Loucy (cell line): ENCODE results near the gene KBTBD4.

Experiments used
- H2AFZ ChIP-seq: fragments of 200-600 bp; sonication (generic); 2 replicates; pipeline ENCODE4 v1.6.0; 2016; ENCODE audit warnings: antibody characterized with exemption, mild to moderate bottlenecking, low read length, moderate library complexity
- H3F3A ChIP-seq: fragments of 200-600 bp; 2 replicates; pipeline ENCODE4 v1.6.0; 2016; ENCODE audit warnings: antibody characterized with exemption, low read depth, mild to moderate bottlenecking
- H3K27me3 ChIP-seq: fragments of 200-600 bp; sonication (generic); 2 replicates; pipeline ENCODE4 v1.6.1; 2014; ENCODE audit warnings: low read length, mild to moderate bottlenecking; ENCODE audit not compliant: insufficient read depth, poor library complexity, severe bottlenecking
- H3K36me3 ChIP-seq: fragments of 200-600 bp; sonication (generic); 2 replicates; pipeline ENCODE4 v1.6.1; 2016; ENCODE audit warnings: low read length; ENCODE audit not compliant: insufficient read depth
- H3K4me1 ChIP-seq: fragments of 200-600 bp; sonication (generic); 2 replicates; pipeline ENCODE4 v1.5.1; 2014; ENCODE audit warnings: low read length, mild to moderate bottlenecking; ENCODE audit not compliant: insufficient read depth, poor library complexity, severe bottlenecking
- H3K4me2 ChIP-seq: fragments of 200-600 bp; sonication (generic); 2 replicates; pipeline ENCODE4 v1.6.0; 2014; ENCODE audit warnings: antibody characterized with exemption, low read length, low read depth, mild to moderate bottlenecking; ENCODE audit not compliant: poor library complexity, severe bottlenecking
- H3K4me3 ChIP-seq: fragments of 200-600 bp; sonication (generic); 2 replicates; pipeline ENCODE4 v1.5.1; 2014; ENCODE audit warnings: low read length, mild to moderate bottlenecking, mixed read lengths; ENCODE audit not compliant: poor library complexity, severe bottlenecking
- H3K79me2 ChIP-seq: fragments of 200-600 bp; sonication (generic); 2 replicates; pipeline ENCODE4 v1.6.1; 2014; ENCODE audit warnings: low read length; ENCODE audit not compliant: insufficient read depth
- H3K9ac ChIP-seq: fragments of 200-600 bp; sonication (generic); 2 replicates; pipeline ENCODE4 v1.6.0; 2014; ENCODE audit warnings: mild to moderate bottlenecking, low read depth, low read length, moderate library complexity; ENCODE audit not compliant: poor library complexity, severe bottlenecking
- H3K9me2 ChIP-seq: fragments of 200-600 bp; sonication (generic); replicated peaks from 2 replicates; pipeline ENCODE4 v1.6.1; 2016; ENCODE audit warnings: low read depth, low read length, mixed read lengths
- H3K9me3 ChIP-seq: fragments of 200-600 bp; sonication (generic); 2 replicates; pipeline ENCODE4 v1.6.1; 2014; ENCODE audit warnings: mild to moderate bottlenecking, antibody characterized with exemption, low read length, low read depth; ENCODE audit not compliant: insufficient read depth
- H4K20me1 ChIP-seq: fragments of 200-600 bp; sonication (generic); 2 replicates; pipeline ENCODE4 v1.6.0; 2014; ENCODE audit warnings: antibody characterized with exemption, low read length, mild to moderate bottlenecking; ENCODE audit not compliant: insufficient read depth, poor library complexity, severe bottlenecking
- CTCF ChIP-seq: fragments of 200-600 bp; sonication (generic); conservative IDR thresholded peaks from 2 replicates; pipeline ENCODE4 v1.5.1; 2014; ENCODE audit warnings: mild to moderate bottlenecking, antibody characterized with exemption, low read length
- EZH2phosphoT487 ChIP-seq: fragments of 200-600 bp; IDR thresholded peaks from 2 replicates; pipeline ENCODE4 v1.6.1; 2018; ENCODE audit warnings: antibody characterized with exemption, mild to moderate bottlenecking, moderate library complexity, borderline replicate concordance

Gene KBTBD4

GRCh38 chr11:47589977-47590861, 11.4 kb upstream of the KBTBD4 start:
- peaks cover 1% of the 10 kb centered on the region; the same call in 1 of the 2 replicates for H3K36me3 ChIP-seq
- H3K4me2 ChIP-seq, result peak overlapping the region; percentile 82
- H3K9ac ChIP-seq, result peak overlapping the region; percentile 88
- H3K9me3 ChIP-seq, result no peaks in the 10 kb centered on the region
- H2AFZ ChIP-seq, result no peak overlapping the region
- peak overlapping the region; percentile 83 for H3K4me3 ChIP-seq
- no peak for TF ChIP-seq EZH2phosphoT487
- no peak for TF ChIP-seq CTCF
- H3K27me3 ChIP-seq, result no peaks in the 10 kb centered on the region
- H3K9me2 ChIP-seq, result no peaks in the 10 kb centered on the region
- peaks cover 63% of the 10 kb centered on the region for H3K79me2 ChIP-seq
- peaks cover 80% of the 10 kb centered on the region for H3K4me1 ChIP-seq
- H4K20me1 ChIP-seq, result no peaks in the 10 kb centered on the region
- peaks cover 15% of the 10 kb centered on the region; the same call in 1 of the 2 replicates for H3F3A ChIP-seq

GRCh38 chr11:47589584-47589976, 10.8 kb upstream of the KBTBD4 start:
- Histone ChIP-seq H3K36me3 (peaks cover 6% of the 10 kb centered on the region; the same call in 1 of the 2 replicates), H3K9ac (peak overlapping the region; percentile 65), H3K4me3 (peak overlapping the region; percentile 60), H3K9me3 (no peaks in the 10 kb centered on the region), H3K9me2 (no peaks in the 10 kb centered on the region), H3K4me2 (peak overlapping the region; percentile 72), H3K4me1 (peaks cover 73% of the 10 kb centered on the region), H2AFZ (no peak overlapping the region), H3K79me2 (peaks cover 63% of the 10 kb centered on the region), H3K27me3 (no peaks in the 10 kb centered on the region), H3F3A (peaks cover 12% of the 10 kb centered on the region; the same call in 1 of the 2 replicates), H4K20me1 (no peaks in the 10 kb centered on the region)
- TF ChIP-seq CTCF (no peak), EZH2phosphoT487 (no peak)

GRCh38 chr11:47589118-47589517, 10.3 kb upstream of the KBTBD4 start:
- H3K9ac ChIP-seq, result peak overlapping the region; percentile 65
- no peaks in the 10 kb centered on the region for H3K27me3 ChIP-seq
- H3K4me3 ChIP-seq, result peak overlapping the region; percentile 60
- peak overlapping the region; percentile 72 for H3K4me2 ChIP-seq
- TF ChIP-seq EZH2phosphoT487, result no peak
- TF ChIP-seq CTCF, result no peak
- peaks cover 9% of the 10 kb centered on the region; the same call in 1 of the 2 replicates for H3K36me3 ChIP-seq
- H2AFZ ChIP-seq, result no peak overlapping the region
- H3F3A ChIP-seq, result peaks cover 15% of the 10 kb centered on the region; the same call in 1 of the 2 replicates
- H3K9me3 ChIP-seq, result no peaks in the 10 kb centered on the region
- H3K4me1 ChIP-seq, result peaks cover 69% of the 10 kb centered on the region
- no peaks in the 10 kb centered on the region for H4K20me1 ChIP-seq
- H3K79me2 ChIP-seq, result peaks cover 62% of the 10 kb centered on the region
- H3K9me2 ChIP-seq, result no peaks in the 10 kb centered on the region
